ENCODE measurements around the gene FHOD1.

FHOD1 gene

DNA sequence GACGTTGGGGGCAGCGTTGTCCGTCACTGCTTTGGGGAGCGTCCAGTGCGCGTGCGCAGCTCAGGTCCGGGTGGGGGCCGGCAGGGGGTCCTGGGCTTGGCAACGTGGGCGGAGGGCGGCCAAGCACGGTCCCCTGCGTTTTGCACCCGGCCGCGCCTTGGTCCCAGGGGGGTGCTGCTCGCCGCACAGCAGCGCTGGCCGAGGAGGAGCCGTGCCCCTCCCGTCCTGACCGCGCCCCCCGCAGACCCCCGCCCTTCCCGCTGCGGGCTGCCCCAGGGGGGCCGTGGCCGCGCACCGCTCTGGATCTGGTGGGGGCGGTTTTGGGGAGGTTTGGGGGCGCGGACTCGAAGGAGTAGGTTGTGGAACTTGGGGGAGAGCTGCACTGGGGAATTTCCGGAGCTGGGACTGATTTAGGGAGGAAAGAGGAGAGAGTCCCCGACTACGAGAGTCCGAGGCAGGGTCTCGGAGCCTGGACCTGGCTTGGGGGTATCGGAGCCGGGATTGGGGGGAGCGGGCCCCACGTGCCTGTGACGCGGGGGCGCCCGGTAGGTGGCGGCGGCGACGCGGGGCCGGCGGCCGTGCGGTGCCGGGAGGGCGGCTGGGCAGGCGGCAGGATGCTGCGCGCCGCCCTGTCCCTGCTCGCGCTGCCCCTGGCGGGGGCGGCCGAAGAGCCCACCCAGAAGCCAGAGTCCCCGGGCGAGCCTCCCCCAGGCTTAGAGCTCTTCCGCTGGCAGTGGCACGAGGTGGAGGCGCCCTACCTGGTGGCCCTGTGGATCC lies 1.3 kb upstream of the FHOD1 start, which contains the start of gene SLC9A5:
TSS of gene SLC9A5 (plus strand) at position 579 of the 777 bp plus-strand sequence. CDS start at position 615, 36 bp downstream.
- no peak for DNase-seq

DNA sequence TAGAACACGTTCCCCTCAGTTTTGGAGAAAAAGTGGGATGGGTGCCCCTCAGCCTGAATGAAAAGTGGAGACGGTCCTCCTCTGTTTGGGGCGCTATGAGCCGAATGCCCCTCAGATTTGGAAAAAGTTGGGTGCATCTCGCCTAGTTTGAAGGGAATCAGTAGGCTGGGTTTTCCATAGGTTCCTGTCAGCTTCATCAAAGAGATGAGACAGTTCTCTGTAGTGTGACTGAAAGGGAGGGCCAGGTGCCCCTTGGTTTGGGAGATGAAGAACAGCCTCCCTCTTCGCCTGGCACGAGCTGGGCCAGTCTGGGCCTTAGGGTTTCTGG lies 756 bp upstream of the FHOD1 start:
- no peak for DNase-seq

DNA sequence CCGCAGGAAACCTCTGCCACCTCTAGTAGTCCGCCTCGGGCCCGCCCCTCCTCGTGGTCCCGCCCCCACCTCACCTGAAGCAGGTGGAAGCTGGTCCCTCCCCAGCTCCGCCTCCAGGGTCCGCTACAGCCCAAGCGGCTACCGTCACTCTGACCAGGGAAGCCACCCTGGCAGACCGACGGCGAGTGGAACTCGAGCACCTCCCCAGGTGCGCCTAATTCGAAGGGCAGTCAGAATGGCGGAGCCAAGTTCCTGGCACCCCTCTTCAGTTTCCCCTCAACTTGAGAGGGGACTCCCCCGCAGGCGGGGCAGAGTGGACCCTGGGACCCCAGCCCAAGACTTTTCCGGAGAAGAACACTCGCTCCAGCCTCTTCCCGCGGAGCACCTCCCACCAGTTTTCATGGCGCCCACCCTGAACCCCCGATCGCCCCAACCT lies 507 bp downstream of the FHOD1 start:
- no peak for DNase-seq

DNA sequence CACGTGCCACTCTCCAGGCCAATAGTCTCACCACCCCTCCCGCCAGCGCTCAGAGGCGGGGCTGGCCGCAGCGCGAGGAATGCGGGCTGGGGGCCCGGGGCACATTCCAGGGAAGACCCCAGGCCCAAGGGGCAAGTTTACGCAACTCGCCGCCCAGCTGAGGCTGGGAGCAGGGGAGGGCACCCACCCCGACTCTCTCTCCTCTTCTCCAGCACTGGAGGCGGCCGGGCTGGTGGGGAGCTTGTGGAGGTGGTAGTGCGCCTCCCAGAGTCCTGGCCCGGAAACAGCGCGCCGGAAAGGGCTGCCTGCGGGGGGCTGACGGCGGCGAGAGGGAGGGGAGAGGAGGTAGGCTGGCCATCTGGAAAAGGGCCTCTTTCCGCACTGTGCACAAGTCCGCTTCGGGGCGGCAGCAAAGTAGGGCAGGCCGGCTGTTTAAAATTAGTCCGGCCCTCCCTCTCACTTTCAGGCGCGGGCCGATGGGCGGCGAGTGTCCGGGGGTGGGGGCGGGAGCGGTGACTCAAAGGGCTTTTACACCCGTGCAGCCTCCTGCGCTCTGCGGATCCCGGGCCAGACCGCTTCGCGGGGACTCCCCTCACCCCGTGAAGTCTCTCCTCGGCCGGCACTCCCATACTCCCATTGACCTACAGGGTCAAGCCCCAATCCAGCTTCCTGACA lies 1.1 kb downstream of the FHOD1 start:
- DNase-seq, result no peak

DNA sequence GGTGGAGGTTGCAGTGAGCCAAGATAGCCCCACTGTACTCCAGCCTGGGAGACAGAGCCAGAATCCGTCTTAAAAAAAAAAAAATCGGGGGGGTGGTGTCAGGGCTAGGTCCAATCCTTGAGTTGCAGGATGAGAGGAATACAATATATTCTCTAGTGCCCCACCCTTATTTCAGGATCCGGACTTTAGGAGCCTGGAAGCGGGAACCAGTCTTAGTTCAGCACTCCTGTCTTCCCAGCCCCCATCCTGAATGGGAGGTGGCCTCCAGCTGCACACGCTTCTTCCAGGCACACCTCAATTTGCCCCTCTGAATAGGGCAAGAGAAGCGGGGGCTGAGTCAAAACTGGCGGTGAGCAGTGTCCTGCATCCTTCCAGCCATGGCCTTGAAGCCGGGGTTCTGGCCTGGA lies 1.6 kb downstream of the FHOD1 start:
- no peak for DNase-seq

DNA sequence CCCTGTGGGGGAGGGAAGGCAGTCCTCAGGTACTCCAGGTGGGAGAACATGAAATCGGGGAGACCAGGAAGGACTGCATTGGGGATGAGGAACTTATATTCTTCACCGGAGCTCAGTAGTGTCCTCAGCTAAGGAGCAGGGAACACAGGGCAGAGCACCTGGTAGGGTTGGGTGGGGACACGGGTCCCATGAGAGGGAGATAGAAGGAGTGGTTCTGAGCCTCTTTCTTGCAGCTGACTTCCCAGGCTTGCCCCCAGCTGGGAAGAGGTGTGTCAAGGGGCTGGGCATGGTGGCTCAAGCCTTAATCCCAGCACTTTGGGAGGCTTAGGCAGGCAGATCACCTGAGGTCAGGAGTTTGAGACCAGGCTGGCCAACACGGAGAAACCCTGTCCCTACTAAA lies 2.1 kb downstream of the FHOD1 start:
- no peak for DNase-seq

DNA sequence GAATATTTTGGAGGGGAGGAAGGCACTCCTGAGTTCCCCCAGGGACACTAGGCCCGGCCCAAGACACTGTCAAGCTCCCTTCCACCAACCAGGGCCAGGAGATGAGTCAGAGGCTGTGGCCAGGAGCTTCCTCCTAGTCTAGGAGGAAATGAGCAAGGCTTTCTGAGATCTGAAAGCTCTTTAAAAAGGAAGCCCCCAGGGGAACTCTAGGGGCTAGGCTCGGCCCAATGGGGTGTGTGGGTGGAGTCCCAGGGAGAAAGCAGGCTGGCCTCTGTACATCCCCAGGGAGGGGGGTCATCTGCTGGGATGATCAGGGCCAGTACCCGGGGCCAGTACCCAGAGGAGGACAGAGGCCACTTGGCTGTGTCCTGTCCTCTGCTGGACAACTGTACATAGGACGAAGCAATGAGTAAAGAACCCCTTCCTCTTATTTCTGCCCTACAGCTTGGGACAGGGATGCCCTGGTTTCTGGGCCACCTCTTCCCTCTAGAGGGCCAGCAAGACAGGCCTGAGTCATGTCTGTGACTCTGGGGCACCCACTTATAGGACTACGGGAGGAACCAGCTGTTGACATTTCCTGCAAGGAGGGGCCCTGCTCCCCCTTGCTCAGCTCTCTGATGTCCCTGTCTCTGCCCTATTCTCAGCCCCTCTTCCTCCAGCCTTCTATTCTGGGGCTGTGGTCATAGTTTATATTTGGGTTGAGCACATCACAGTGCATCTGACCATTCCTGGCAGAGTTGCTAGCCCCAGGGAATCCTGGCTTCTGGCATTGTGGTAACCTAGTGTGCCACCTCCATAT lies 2.7 kb downstream of the FHOD1 start:
- no peak for DNase-seq

DNA sequence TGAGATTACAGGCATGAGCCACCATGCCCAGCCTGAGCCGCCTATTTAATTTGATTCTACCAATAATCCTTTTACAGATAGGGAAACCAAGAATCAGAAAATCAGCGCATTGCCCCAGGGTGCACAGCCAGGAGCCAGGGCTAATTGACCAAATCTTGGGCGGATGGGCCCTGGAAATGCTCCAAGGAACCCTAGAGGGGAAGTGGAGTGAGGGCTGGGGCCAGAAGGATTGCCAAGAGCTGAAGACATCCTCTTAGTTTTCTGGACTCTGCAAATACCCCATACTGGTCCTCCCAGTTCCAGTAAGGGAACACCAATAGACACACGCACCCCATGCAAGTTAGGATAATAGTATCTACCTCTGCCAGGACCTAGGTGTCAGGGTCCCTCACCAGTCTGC lies 3.8 kb downstream of the FHOD1 start:
- no peak for DNase-seq

DNA sequence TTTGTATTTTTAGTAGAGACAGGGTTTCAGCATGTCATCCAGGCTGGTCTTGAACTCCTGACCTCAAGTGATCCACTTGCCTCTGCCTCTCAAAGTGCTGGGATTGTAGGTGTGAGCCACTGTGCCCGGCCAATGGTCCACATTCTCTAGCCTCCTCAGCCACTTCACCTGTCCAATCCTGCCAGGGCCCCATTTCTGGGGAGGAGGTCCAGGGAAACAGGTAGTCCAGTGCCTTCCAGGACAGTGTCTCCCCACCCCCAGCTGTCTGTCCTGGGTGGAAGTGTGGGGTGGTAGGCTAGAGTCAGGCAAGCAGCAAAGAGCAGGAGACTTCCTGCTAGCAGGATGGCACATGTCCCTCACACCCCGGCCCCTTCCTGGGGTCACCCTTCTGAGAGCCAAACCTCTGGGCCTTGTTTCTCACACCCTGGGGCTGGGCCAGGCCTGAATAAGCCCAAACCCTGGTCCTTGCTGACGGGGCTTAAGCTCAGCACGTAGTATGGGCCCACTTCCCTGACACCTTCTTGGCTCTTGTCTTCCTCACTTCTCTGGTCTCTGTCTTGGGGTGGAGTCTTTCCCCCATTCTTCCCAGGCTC lies 5.0 kb downstream of the FHOD1 start:
- DNase-seq, result no peak

DNA sequence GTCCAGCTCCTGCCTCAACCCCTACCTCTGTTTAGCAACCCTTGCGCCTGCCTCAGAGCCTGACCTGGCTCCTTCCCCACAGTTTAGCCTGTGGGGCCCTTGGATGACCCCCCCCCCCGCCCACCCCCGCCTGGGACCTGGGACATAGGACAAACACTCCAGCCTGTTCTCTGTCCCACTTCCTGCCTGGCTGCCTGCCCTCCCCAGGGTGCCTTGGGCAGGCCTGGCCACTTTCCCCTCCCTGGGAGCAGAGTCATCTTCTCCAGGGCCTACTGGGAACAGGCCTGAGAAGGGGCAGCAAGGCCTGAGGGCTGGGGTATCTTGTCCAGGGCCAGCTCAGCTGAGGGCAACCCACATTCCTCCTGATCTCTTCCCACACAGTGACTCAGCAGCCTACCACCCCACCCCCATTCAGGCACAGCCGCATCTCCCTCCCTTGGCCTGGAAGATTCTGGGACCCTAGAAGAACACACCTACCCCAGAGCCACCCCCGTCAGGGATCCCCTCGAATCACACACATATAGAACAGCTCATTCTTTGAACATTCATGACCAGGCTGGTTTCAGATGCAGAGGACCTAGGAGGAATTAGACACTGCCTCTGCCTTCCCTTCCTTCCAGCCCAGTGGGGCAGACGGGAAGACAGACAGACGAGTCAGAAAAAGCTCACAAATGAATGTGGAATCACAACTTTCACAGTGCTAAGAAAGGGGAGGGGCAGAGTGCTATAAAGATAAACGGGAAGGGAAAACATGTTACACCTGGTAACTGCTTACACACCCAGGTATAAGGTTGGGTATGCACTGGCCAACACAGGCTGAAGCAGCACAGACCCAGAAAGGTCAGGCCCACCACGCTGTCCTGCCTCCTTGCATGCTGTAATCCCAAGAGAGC lies 6.0 kb downstream of the FHOD1 start:
- DNase-seq, result no peak

DNA sequence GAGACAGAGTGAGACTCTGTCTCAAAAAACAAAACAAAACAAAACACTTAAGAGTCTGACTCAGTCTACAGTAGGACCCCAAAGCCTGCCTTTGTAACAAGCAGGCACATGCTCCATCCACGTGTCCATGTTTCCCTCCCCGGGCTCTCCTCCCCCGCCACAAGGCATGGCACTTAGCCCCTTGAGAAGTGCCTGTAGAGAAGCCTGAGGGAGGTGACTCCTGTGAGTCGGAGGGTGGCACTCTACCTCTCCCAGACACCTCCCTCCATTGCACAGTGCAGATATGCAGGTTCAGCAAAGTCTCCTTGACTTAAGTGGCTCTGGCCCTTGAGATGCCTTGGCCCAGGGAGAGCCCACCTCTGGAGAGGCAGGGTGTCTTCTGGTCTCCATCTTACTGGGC lies 6.8 kb downstream of the FHOD1 start:
- no peak for DNase-seq

DNA sequence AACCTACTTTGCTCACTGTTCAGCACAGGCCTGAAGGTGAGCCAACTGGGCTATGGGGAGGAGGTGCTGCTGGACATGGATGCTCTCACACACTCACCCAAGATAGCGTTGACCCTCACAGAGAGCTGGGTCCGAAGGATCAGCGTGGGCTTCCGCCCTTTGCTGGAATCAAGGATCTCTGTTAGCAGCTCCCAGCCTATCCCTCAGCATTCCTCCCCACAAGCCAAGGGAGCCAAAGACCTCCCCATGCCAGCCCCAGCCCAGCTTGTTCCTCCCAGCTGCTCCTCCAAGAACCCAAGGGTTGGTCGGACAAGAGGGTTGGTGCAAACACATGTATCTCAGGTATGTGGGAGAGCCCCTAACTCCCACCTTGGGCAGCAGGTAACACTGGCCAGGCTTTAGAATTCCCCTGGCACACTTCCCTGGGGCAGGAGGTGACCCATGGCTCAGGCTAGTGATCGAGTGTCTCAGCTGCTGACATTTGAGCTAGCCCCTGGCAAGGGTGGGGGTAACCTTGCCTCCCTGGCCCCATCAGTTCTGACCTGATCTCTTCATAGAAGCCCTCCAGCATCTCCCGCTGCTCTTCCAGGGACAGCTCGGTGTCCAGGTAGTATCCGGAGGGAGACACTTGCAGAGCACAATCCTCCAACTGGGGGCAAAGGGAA lies 8.3 kb downstream of the FHOD1 start:
- DNase-seq, result no peak

DNA sequence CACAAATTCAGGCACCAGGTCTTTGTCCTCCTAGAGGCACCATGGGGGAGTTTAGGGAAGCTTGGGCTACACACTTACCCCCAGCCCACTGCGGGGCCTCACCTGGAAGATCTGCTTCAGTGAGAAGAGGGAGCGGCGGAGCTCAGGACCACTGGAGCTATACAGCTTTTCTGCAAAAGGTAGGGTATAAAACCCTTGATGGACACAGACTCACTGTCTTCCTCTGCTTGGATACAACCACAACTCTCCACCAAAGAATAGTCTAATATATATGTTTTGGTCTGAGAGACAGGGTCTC lies 9.1 kb downstream of the FHOD1 start:
- DNase-seq, result no peak

DNA sequence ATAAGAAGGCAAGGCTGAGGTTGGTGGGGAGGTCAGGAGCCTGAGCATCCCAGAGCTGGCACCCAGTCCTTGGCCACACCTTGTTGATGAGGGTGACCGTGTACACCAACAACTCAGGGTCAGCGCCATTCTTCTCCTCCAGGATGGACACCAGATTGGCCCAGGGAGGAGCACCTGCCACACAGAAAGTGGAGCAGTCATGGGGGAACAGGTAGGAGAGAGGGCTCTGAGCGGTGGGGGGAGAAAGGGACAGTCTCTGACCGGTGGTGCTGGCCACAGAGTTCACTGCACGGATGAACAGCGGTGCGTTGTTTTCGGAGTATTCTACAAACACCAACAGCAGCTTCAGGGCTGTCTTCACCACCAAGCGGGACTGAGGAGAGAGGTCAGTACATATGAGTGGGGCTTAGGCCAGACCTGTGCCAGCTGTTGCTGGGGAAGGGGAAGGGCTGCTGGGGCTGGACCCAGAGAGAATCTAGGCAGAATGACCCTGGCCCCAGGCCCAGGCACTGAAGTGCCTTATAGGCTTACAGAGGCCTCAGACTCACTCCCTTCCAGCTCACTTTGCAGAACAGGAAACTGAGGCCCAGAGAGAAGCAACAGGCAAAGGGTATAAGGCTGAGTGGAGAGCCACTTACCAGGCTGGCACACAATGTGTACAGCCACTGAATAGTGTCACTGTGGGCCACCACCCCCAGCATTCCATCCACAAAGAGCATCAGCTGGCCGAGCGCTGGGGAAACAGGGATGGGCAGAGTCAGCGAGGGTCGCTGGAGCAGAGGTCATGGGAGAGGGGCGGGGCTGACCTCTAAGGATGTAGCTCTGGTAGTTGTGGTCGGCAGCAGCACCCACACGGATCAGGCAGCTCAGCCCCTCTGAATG lies 9.6 kb downstream of the FHOD1 start:
- DNase-seq, result no peak

DNA sequence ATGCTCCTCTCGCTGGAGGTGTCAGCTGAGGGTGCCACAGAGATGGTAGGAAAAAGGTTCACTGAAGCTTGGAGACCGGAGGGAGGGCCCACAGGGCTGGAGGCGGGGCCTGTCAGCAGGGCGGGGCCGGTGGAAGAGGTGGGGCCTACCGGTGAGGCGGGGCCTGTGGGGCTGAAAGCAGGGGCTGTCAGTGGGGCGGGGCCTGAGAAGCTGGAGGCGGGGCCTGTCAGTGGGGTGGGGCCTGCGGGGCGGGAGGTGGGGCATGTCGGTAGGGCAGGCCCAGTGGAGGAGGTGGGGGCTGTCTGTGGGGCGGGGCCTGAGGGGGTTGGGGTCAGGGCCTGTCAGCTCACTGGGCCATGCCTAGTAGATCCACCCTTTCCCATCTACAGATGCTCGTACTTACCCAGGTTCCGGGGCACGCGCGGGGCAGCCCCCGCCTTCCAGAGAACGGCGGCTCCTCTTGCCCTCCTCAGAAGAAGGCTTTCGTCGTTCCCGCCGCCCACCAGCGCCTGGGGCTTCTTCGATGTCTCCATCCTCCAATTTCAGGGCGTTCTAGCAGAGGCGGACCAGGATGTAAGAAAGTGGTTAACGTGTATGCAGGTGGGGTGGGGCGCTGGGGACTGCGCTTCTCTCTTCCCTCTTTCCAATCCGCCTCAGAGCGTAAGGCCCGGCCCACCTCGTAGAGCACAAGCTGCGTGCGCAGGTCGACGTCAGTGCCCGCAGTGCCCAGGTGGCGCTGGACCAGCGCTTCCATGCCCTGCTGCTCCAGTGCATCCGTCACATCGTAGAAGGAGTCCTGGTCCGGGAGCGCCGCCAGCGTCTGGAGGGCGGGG lies 10.5 kb downstream of the FHOD1 start:
- DNase-seq, result no peak

DNA sequence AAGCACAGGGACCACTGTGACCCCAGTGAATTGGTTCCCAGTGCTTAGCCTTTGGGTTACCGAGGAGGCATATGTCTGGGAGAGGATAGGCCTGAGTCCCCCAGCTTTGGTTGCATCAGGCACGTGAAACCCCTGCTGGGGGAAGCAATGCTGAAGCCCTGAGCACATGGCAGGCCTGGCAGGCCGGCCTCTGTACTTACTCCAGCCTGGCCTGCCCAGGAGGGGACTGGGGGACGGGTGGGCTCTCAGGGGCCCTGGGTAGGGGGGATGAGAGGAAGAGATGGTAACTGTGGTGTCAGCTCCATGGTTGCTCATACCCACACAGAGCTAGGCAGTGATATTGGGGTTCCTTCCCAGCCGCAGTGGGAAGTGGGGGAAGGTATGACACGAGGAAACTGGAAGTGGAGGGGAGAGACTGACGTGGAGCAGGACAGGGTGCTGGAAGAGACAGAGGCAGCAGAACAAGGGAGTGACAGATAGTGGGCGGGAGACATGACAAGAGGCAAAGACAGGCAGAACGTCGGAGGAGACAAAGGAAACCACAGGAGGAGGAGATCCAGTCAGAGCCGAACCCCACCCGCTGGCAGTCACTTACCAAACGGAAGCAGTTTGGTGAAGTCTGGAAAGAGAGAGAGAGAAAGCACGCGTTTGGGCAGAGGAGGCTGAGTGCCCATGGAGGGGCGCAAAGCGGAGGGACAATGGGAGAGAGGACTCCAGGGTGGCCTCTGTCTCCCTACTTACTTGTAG lies 11.3 kb downstream of the FHOD1 start:
- no peak for DNase-seq

DNA sequence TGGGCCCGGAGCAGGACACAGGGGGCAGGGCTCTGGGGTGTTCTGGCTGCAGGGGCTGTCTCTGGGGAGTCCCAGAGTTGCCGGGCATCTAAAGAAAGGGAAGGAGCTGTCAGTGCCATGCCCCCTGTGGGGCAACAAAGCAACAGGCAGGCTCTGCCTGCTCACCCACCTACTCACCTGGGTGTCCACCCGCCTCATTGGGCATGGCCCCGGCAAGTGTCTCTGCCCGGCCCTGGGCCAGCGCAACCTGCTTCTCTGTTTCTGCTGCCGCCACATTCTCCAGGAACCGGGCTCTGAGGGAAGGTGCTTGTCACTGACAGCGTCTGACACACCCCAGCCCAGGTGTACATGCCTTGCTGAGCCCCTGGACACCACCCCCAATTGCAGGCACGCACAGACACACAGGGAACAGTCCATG lies 13.1 kb downstream of the FHOD1 start:
- DNase-seq, result no peak

DNA sequence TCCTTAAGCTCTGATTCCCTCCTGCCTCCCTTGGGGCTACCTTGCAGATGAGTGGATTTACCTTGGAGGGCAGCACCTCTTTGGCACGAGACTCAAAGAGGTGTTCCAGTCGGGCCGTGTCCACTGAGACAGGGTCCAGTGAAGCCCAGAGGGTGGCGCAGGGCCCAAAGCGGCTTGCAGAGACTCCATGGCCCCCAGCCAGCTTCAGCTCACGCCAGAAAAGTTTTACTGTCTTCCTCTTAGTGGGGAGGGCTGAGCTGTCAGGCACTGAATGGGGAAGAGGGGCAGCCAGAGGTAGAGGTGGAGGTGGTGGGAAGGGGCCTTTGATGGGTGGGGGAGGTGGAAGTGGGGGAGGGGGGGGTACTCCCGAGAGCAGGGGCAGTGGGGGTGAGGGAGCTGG lies 13.7 kb downstream of the FHOD1 start:
- DNase-seq, result no peak

All from NCI-H1417 treated with DMSO at 0.1 percent for 48 hours (cell line).